GM19438 (cell line): ENCODE results near the gene FLOT1.
A peak's percentile ranks its signal among the peaks of the same experiment; 100 is the strongest.

Source experiments
- ATAC-seq: cut with Tn5 transposase; IDR thresholded peaks from one replicate; pipeline ENCODE4 v1.9.1; 2021; ENCODE audit warnings: low read depth; ENCODE audit not compliant: unreplicated experiment

Gene FLOT1

DNA sequence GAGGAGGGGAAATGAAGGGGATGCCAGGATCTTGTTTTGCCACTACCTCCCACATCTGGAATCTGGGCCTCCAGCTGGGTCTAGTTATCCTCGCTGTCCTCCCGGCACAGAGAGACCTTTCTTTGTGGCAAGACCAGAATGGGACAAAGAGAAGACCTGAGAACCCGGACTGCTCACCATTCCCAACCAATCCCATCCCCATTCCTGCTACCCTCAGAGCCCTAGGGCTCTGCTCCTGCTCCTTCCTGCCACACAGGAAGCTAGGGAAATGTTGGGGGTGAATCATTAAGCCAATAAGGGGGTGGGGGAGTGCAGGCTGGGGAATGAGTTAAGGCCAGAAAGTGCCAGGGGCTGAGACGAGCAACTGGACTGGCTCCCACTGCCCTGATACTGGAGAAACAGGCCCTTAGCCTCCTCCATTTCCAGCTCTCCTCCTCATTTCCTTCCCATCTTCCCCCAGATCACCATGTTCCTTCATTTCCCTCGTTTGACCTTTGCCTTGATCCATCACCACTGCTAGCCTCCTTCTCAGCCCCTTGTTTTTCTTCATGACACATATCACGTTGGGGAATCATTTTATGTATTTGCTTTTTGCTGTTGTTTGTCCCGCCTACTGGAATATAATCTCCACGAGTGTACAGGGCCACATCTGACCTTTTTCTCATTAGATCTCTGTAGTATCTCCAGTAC lies 6.5 kb upstream of the FLOT1 start:
- no peak for ATAC-seq

DNA sequence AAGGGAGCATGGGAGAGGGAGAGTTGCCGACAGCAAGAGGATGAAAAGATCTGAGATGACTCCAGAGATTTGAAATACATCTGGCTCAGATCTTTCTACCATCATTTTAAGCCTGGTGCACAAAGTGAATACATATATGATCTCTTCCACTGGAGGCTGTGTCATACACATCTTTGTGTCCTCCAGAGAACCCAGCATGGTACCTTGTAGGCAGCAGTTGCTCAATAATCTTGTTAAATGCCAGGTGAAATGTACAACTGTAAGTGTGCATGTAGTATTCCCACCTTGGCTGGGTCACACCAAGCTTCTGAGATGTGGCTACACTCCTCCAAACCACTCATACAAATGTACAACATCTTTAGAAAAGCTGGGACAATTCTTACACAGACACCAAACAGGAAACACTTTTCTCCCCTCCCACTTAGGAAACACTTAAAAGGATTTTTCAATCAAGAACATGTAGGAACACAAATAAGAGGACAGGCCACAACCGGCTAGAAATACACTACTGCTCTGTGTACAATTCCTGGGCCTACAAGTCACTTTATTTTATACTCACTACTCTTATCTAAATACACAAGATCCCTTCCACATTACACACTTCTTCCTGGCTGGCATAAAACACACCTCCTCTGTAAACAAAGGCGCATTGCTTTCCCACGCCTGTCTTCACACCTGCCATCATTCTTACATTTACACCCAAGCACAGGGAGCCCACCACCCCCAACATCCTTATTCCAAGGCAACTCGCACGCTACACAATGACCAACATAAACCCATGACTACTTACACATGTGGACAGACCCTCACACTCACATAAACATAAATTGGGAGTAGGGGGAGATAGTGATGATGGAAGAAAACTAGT lies 5.6 kb upstream of the FLOT1 start:
- ATAC-seq: no peak

DNA sequence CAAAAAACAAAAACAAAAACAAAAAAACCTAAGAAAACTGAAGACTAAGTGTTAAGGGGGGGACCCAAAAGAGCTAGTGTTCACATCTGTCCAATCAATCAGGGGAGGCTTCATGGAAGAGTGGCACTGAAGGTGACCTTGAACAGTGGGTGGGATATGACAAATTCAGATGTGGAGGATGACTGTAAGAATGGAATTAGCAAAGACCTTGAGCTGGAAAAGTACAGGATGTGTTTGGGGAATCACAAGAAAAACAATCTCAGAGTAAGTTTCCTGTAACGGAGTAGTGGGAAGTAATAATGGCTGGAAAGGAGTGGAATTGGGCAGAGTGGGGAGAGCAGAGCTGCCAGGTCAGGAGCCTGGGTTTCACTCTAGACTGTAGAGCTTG lies 4.8 kb upstream of the FLOT1 start:
- no peak for ATAC-seq

DNA sequence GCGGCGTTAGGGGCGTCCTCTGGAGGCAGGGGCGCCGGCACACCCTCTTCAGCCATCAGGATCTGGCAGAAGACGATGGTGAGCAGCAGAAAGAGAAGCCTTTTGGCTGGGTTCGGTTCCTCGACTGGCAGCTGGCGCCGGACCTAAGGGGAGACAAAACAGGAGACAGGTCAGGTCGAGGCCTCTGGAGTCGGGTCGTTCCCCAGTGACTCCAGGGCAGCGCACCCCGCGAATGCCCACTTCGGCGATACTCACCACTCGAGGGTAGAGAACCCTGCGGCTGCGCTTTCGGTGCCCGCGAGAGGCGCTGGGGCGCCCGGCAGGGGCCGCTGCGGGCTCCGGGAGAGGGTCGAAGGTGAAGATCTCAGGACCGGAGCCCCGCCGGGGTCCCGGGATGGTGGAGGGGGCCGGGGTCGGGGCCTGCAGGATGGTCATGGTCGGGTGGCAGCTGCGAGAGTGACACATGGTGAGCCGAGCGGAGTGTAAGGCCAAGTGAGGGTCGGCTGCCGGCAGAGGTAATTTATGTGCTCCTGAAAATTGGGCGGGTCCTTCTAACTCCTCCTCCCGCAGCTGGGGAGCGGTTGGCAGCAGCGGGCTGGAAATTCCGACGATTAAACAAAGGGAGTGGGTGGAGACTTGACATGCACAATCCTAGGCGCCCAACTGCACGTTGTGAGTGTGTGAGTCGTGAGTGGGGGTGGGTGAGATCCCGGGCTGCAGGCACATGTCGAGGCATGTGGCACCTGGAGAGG lies 1.7 kb upstream of the FLOT1 start, which contains the start of gene IER3:
Gene IER3, minus strand, starts transcription at position 494 of the 752 bp plus-strand sequence. Its CDS starts 29 bp downstream, at position 465.
- no peak for ATAC-seq

DNA sequence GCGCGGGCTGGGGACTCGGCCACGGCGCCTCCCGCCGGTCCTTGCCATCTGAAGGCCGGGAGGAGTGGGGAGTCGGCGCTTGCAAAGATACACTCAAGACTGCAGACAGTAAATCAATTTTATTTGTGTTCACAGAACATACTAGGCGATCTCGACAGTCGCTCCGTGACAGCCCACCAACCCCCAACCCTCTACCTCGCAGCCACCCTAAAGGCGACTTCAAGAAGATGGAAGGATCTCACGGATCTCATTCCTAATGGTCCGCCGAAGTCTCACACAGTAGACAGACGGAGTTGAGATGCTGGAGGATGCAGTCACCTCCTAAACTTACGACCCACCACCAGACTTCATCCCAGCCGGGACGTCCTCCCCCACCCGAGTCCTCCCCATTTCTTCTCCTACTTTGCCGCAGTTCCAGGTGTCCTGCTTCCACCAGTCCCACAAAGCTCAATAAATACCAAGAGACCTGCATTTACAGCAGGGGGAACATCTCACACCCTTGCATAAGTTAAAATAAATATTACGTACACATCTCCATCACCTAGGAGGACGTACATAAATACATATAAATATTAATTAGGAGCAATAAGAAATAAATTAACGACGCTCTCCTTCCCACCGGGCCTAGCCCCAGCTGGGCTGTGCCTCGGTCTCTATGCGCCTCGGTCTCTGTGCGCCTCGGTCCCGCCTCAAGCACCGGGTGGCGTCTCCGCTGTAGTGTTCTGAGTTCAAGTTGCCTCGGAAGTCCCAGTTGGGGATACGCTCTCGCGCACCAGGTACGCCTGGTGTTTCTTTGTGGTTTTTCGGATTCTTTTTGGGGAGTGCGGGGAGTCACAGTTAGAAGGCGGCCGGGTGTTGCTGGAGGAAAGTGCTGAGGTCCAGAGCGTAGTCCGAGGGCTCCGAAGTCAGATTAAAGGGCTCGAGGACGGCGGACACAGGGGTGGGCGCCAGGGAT lies 889 bp upstream of the FLOT1 start:
- peak; percentile 13 for ATAC-seq

DNA sequence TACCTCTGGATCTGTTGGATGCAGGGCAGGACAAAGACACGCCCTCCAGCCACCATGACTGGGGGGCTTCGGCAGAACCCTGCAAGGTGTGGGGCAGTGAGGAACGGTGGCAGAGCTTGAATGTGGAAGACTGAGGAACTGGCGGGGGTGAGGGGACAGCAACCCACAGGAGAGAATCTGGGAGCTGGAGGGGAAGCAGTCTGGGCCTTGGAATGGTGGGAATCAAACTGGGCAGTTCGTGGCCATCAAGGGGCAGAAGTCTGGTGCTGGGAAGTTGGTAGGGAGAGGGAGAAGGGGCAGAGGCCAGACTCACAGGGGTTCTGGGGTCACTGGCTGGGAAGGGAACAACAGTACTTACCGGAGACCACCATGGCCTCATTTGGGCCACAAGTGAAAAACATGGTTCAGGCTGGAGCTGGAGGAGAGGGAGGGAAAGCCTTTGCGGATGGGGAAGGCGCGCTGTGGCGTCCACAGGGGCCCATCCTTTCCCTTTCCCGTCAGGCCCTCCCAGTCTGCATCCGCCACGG lies 635 bp downstream of the FLOT1 start:
- no peak for ATAC-seq

DNA sequence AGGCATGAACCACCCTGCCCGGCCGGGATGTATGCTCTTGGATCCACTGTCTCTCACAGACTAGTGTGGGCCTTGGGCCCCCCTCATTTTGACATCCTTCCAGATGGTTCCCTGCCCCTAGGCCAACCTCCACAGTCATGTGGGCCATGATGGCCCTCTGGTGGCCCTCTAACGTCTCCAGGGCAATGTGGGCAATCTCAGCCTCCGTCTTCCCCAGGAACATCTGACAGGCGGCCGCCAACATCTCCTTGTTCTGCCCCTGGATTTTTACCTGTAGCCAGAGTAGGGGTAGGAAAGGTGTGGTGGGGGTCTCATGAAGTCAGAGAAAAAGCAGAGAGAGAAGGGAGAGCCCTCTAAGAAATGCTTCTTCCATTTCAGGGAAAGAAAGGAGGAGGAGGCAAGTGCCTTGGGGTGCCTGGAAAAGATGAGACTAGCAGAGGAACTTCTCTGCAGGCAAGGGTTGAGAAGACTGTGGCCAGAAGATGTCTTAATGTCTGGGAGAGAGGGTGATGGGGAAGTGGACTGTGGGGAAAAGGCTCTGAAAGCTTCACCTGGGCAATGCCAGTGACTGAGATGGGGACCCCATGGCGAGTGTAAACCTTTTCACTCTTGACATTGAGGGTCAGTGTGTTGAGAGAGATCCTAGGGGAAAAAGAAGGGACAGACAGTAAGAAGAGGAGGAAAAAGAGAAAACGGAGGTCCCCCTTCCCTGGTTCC lies 1.3 kb downstream of the FLOT1 start:
- ATAC-seq: no peak

DNA sequence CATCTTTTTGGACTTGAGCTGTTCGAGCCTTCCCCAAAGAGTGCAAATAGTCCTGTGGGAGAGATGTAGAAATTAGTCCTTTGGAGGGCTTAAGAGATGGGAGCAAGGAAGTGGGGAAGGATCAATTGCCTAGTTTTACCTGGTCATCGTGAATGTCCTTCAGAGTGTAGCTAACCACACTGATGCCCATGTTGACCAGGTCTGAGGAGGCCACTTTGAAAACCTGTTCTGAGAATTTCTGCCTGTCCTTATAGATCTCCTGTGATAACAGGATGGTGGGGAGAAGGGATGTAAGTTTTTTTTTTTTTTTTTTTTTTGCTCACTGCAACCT lies 2.0 kb downstream of the FLOT1 start:
- no peak for ATAC-seq

DNA sequence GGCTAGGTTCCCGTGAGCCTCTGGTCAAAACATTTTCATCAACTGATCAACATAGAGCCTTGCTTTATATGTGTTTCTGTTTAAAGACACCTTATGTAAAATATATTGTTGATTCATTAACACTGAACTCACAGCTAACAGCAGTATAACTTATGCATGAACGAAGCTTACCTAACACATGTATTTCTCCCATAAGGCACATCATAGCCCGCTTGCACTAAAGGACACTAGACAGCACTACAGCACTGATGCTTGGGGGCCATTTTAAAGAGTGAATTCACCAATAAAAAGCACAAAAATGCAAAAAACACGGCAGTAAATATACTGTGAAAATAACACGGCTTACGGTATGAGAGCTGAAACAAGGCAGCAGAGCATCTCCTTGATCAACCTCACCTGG lies 4.0 kb downstream of the FLOT1 start:
- ATAC-seq: no peak

DNA sequence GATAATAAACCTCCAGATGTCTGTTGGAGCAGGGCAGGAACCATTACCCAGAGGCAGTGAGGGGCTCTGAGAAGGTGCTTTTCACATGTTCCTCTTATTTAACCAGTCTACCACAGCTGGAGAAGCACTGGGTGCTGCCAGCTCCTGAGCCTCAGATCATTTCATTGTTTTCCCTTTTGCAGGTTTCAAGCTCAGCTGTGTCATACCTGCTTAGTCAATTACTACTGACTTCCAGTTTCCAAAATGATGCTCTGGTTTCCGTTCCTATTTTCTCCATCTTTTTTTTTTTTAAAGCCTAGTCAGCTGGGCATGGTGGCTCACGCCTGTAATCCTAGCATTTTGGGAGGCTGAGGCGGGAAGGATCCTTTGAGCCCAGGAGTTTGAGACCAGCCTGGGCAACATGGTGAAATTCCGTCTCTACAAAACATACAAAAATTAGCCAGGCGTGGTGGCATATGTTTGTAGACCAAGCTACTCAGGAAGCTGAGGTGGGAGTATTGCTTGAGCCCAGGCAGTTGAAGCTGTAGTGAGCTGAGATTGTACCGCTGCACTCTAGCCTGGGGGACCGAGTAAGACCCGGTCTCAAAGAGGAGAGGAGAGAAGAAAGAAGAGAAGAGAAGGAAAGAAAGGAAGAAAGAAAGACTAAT lies 6.7 kb downstream of the FLOT1 start:
- ATAC-seq: peak; percentile 40

DNA sequence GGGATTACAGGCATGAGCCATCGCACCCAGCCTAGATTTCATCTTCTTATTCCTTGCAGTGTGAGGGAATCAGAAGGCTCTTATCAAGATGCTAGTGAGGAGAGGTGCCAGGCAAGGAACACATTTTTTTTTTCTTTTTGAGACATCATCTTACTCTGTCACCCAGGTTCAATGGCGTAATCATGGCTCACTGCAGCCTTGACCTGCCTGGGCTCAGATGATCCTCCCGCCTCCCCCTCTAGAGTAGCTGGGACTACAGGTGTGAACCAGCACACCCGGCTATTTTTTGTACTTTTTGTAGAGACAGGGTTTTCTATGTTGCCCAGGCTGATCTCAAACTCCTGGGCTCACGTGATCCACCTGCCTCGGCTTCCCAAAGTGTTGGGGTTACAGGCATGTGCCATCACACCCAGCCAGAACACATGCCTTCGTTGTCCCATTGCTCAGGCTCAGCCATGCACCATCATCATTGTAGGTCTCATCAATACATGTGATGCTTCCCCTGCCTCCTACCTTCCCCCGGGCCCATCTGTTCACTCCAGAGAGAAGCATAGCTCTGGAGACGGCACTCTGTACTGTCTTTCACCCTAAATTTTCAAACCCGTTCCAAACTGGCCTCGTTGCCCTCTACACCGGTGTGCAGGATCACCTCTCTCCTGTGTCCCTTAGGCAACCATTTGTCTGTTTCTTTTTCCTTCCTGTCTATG lies 10.1 kb downstream of the FLOT1 start:
- no peak for ATAC-seq

DNA sequence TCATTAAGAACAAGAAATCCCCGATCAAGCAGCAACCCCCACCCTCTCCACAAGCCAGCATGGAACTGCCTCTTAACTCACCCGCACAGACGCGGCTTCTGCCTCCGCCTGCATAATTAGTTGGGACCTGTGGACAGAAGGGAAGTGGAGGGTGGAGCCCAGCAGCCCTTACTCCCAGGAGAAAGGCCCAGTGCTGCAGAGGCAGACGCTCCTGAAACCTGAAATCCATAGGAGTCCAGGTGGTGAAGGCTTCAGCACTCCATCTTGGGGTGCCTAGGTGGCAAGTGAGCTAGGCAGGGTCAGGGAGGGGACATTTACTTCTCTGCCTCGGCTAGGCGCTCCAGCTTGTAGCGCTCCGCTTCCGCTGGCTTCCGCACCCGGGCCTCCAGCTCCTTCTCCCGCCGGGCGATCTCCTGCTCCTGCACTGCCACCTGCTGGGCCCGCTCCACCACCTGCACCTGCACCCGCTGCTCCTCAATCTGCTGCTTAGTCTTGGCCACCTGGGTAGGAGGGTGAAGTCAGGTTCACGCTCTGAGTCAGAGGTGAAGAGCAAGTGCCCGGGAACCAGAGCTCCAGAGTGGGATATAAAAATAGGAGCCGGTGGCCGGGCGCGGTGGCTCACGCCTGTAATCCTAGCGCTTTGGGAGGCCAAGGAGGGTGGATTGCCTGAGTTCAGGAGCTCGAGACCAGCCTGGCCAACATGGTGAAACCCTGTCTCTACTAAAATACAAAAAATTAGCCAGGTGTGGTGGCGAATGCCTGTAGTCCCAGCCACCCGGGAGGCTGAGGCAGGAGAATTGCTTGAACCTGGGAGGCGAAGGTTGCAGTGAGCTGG lies 11.7 kb downstream of the FLOT1 start:
- peak; percentile 76 for ATAC-seq

DNA sequence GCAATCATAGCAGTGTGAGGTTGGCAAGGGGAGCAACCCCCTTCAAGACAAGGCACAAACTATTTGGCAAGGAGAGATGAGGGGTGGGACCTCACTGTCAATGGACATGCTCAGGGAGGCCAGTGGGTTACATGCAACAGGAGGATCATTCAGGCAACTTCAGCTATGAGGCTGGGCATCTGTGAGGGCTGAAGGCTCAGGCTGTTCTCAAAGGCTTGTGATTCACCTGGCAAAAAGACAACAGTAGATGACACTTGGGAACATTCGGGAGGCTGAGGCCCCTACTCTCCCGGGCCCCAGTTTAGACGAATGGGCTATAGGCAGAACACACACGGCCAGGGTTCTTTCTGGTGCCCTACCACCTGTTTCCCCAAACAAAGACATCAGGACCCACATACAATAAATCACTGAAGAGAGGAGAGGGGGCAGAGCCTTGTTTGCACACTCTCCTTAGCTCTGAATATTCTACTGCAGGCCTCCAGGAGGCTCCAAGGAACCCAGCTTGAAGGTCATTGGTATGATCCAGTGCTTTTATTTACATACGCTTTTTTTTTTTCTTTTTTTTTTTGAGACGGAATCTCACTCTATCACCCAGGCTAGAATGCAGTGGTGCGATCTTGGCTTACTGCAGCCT lies 14.4 kb downstream of the FLOT1 start:
- ATAC-seq: no peak

DNA sequence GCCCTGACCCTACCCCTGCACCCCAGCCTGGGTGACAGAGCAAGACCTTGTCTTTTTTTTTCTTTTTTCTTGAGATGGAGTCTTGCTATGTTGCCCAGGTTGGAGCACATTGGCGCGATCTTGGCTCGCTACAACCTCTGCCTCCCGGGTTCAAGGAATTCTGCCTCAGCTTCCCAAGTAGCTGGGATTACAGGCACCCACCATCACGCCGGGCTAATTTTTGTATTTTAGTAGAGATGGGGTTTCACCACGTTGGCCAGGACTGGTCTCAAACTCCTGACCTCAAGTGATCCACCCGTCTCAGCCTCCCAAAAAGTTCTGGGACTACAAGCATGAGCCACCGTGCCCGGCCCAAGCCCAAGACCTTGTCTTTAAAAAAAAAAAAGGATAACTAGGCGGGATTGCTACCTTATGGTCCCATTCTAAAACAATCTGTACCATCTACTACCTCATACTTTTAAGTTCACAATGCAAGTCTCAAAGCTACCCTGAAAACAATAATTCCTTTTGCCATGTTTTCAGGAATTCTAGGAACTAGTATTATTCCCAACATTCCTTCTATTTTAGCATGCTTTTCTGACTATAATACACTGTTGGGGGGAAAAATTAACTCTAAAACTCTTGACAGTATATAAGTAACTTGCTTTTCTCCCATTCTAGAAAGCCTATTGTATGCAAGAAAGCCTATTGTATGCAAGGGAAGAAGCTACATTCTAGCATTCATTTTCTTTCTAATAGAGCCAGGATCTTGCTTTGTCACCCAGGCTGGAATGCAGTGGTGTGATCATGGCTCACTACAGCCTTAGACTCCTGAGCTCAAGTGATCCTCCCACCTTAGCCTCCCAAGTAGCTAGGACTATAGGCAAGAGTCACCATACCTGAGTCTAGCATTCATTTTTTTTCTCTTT lies 15.7 kb downstream of the FLOT1 start:
- ATAC-seq: no peak

DNA sequence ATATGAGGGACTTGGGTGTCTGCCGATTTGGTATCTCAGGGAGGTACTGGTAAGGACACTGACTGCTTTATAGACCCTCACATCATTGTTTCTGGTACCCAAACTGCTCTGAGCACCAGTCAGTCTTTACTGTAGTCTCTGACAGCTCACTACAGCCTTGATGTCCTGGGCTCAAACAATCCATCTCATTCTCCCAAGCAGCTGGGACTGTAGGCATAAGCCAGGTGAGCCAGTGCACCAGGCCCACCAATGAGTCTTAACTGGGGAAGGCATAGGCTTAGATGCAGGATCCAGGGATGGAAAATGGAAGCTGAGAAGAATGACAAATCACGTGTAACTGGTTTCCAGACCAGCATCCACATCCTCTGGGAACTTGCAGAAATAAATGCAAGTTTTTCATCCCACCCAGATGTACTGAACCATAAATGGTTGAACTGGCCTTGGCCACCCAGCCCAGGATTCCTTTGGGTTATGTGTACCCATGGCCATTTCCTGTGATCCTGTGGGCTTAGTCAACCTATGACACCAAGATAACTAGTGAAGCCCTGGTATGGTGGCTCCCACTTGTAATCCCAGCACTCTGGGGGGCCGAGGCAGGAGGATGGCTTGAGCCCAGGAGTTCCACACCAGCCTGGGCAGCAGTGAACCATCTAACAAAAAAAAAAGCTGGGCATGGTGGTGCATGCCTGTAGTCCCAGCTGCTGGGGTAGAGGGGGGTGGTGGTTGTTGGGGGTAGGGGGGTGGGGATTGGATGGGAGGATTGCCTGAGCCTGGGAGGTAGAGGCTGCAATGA lies 16.6 kb downstream of the FLOT1 start:
- ATAC-seq: no peak
